ENCODE results near the gene ZNF280C.
A peak's percentile ranks its signal among the peaks of the same experiment; 100 is the strongest.
"Not testable (repeated sequence)": the region's sequence is repeated elsewhere in the genome, so short reads cannot be mapped to it uniquely, and the experiment has no call there.

ZNF280C gene

GRCh38 chrX:130268449-130269170 is at the start of gene ZNF280C:
TSS of gene ZNF280C (minus strand) at chrX:130268899. CDS start at chrX:130260449, 8,450 bp downstream.
- peak; percentile 98 for DNase-seq

GRCh38 chrX:130304587-130305368 is 36.1 kb upstream of the ZNF280C start:
- DNase-seq, result no peak

GRCh38 chrX:130301977-130302376 is 33.3 kb upstream of the ZNF280C start:
- DNase-seq, result no peak

GRCh38 chrX:130301405-130301804 is 32.7 kb upstream of the ZNF280C start:
- DNase-seq, result no peak

- no peak for DNase-seq
Observed at GRCh38 chrX:130300010-130300282, 31.2 kb upstream of the ZNF280C start.

- peak; percentile 48 for DNase-seq
Observed at GRCh38 chrX:130299279-130300009, 30.7 kb upstream of the ZNF280C start.

GRCh38 chrX:130296743-130297142 is 28.0 kb upstream of the ZNF280C start:
- DNase-seq, result no peak

GRCh38 chrX:130296297-130296678 is 27.6 kb upstream of the ZNF280C start:
- no peak for DNase-seq

- no peak for DNase-seq
Observed at GRCh38 chrX:130295519-130296296, 27.0 kb upstream of the ZNF280C start.

GRCh38 chrX:130287071-130287770 is 18.5 kb upstream of the ZNF280C start:
- DNase-seq, result no peak

GRCh38 chrX:130285710-130286109 is 17.0 kb upstream of the ZNF280C start:
- DNase-seq, result no peak

GRCh38 chrX:130285069-130285620 is 16.4 kb upstream of the ZNF280C start:
- no peak for DNase-seq

- no peak for DNase-seq
Observed at GRCh38 chrX:130282151-130282550, 13.5 kb upstream of the ZNF280C start.

GRCh38 chrX:130280901-130281300 is 12.2 kb upstream of the ZNF280C start:
- DNase-seq, result no peak

GRCh38 chrX:130272253-130272652 is 3.6 kb upstream of the ZNF280C start:
- DNase-seq, result not testable (repeated sequence)

GRCh38 chrX:130269391-130269790 is 692 bp upstream of the ZNF280C start:
- DNase-seq, result not testable (repeated sequence)

- no peak for DNase-seq
Observed at GRCh38 chrX:130267956-130268448, 697 bp downstream of the ZNF280C start.

GRCh38 chrX:130264573-130264972 is 4.1 kb downstream of the ZNF280C start:
- DNase-seq, result no peak

GRCh38 chrX:130263016-130263415 is 5.7 kb downstream of the ZNF280C start:
- no peak for DNase-seq

GRCh38 chrX:130262231-130262630 is 6.5 kb downstream of the ZNF280C start:
- no peak for DNase-seq

GRCh38 chrX:130261296-130261893 is 7.3 kb downstream of the ZNF280C start:
- DNase-seq, result no peak
